ENCODE data around the gene CACNA1A.
A peak's percentile ranks its signal among the peaks of the same experiment; 100 is the strongest.

Gene CACNA1A

GRCh38 chr19:13163609-13164342 is 342.5 kb downstream of the CACNA1A start:
- peak; percentile 91 for DNase-seq (ENCODE audit: low read depth)
- H3K4me3 ChIP-seq (ENCODE audit: low read length), result peak overlapping the region; percentile 45
- TF ChIP-seq, protein P1, sequence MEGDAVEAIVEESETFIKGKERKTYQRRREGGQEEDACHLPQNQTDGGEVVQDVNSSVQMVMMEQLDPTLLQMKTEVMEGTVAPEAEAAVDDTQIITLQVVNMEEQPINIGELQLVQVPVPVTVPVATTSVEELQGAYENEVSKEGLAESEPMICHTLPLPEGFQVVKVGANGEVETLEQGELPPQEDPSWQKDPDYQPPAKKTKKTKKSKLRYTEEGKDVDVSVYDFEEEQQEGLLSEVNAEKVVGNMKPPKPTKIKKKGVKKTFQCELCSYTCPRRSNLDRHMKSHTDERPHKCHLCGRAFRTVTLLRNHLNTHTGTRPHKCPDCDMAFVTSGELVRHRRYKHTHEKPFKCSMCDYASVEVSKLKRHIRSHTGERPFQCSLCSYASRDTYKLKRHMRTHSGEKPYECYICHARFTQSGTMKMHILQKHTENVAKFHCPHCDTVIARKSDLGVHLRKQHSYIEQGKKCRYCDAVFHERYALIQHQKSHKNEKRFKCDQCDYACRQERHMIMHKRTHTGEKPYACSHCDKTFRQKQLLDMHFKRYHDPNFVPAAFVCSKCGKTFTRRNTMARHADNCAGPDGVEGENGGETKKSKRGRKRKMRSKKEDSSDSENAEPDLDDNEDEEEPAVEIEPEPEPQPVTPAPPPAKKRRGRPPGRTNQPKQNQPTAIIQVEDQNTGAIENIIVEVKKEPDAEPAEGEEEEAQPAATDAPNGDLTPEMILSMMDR (conservative IDR thresholded peaks at IDR 0.05; ENCODE audit: low read length), result no peak

DNA sequence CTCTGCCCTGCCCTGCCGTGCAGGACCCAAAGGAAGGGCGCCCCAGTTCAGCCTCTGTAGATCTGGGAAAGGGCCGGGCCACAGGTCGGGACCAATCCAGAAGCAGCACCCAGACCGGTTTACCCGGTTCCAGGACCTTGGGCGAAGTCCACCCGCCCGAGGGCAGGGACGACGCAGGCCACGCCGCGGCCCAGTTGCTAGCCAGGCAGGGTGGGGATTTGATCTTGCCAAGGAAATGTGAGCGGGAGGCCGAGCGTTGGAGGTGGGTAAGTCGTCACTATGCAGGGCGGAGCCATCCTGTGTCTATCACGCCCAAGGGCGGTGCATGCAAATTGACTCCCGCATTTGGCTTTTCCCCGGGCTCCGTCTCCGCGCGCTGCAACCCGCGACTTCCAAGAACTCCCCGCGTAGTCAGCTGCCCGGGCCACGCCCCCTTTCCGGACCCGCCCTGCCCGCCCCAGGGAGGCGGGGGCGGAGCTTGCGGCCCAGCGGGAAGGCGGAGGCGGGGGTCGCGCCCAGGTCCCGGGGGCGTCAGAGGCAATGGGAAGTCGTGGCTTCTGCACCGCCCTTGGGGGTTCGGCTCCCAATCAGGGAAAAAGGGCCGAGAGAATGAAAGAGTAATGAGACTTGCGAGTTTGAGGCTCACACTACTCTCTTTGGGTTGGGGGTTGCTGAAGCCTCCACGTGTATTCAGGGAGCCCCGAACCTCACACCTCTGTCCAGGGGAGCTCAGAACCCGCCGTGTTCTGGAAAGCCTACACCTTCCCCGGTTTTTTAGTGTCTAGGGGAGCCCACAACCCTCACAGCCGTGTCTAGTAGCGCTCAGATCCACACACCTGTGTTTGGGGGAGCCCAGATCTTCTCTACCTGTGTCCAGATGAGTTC is 343.3 kb downstream of the CACNA1A start:
- peak; percentile 98 for DNase-seq (ENCODE audit: low read depth)
- H3K4me3 ChIP-seq (ENCODE audit: low read length), result peak overlapping the region; percentile 47
- TF ChIP-seq, protein P1 (conservative IDR thresholded peaks at IDR 0.05; ENCODE audit: low read length), result no peak

DNA sequence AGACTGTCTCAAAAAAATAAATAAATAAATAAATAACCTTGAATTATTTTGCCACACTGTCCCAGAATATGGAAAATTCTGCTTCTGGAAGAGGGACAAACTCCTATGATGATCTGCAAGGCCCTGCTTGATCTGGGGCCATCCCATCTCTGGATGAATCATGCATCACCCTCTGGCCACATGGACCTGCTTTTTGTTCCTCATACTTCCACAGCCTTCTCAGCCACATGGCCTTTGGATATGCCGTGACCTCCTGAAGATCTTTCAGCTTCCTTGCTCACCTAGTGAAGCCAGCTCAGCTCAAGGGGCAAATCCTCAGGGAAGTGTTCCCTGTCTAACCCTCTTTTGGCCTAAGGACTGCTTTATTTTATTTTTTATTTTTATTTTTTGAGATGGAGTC is 345.7 kb downstream of the CACNA1A start:
- H3K4me3 ChIP-seq (ENCODE audit: low read length), result no peak overlapping the region
- TF ChIP-seq, protein P1 (conservative IDR thresholded peaks at IDR 0.05; ENCODE audit: low read length), result no peak
- peak; percentile 67 for DNase-seq (ENCODE audit: low read depth)

DNA sequence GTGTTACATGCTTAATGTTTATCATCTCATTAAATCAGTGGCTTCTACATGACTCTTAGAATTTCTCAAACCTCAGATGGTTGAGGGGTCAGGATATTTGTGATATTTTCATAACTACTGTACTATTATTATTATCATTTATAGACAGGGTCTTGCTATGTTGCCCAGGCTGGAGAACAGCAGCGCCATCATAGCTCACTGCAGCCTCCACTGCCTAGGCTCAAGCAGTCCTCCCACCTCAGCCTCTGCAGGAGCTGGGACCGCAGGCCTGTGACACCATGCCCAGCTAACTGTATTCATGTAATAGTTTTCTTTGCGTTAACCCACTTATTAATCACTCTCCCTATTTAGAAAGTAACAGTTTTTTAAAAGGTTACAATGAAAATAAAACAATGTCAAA is 346.6 kb downstream of the CACNA1A start:
- no peak overlapping the region for H3K4me3 ChIP-seq (ENCODE audit: low read length)
- no peak for DNase-seq (ENCODE audit: low read depth)
- TF ChIP-seq, protein P1 (conservative IDR thresholded peaks at IDR 0.05; ENCODE audit: low read length), result no peak

Measured in AG10803 (cell line).